ENCODE data around the gene CSGALNACT2. TPM values are rescaled to one million over a fixed set of nuclear protein-coding genes. Genes with fewer than 3 reads are reported as not detected.

Gene CSGALNACT2
- total RNA-seq, 1 experiment from 2014 or later, result 10.0 TPM

GRCh38 chr10:43226851-43227845 lies 88.9 kb downstream of the CSGALNACT2 start:
- no TSS peak for BruUV-seq (replicated peaks)
- Mint-ChIP-seq H3K27ac (ENCODE audit: unreplicated experiment) (no peak overlapping the region), H3K9me3 (ENCODE audit: low read depth, unreplicated experiment) (no peaks in the 10 kb centered on the region), H3K4me3 (ENCODE audit: low read depth, unreplicated experiment) (no peak overlapping the region), H3K36me3 (ENCODE audit: insufficient read depth, unreplicated experiment) (peaks cover 7% of the 10 kb centered on the region), H3K4me1 (ENCODE audit: low read depth, unreplicated experiment) (peaks cover 9% of the 10 kb centered on the region), H3K27me3 (ENCODE audit: unreplicated experiment) (peaks cover 44% of the 10 kb centered on the region)
- CTCF ChIA-PET, result no interaction called here
- no peak for TF ChIP-seq CTCF (IDR thresholded peaks at IDR 0.05; ENCODE audit: unreplicated experiment)
- intact Hi-C loops (cut with micrococcal nuclease; ENCODE audit: unreplicated experiment), result no loop called here
- DNase-seq, result no peak

GRCh38 chr10:43227911-43228782 lies 89.9 kb downstream of the CSGALNACT2 start:
- TF ChIP-seq CTCF (IDR thresholded peaks at IDR 0.05; ENCODE audit: unreplicated experiment), result no peak
- H3K4me3 Mint-ChIP-seq (ENCODE audit: low read depth, unreplicated experiment), result no peak overlapping the region
- H3K9me3 Mint-ChIP-seq (ENCODE audit: low read depth, unreplicated experiment), result no peaks in the 10 kb centered on the region

GRCh38 chr10:43228783-43229207 lies 90.5 kb downstream of the CSGALNACT2 start:
- no peak for TF ChIP-seq CTCF (IDR thresholded peaks at IDR 0.05; ENCODE audit: unreplicated experiment)
- no peak for DNase-seq
- Mint-ChIP-seq H3K27ac (ENCODE audit: unreplicated experiment) (no peak overlapping the region), H3K36me3 (ENCODE audit: insufficient read depth, unreplicated experiment) (peaks cover 7% of the 10 kb centered on the region), H3K9me3 (ENCODE audit: low read depth, unreplicated experiment) (no peaks in the 10 kb centered on the region), H3K4me1 (ENCODE audit: low read depth, unreplicated experiment) (peaks cover 9% of the 10 kb centered on the region), H3K27me3 (ENCODE audit: unreplicated experiment) (peaks cover 60% of the 10 kb centered on the region), H3K4me3 (ENCODE audit: low read depth, unreplicated experiment) (peak overlapping the region; percentile 77)
- CTCF ChIA-PET, result interaction anchor here (0.9 kb wide), 1 partner anchor 180 kb away, joined by 5 read pairs; no protein-coding TSS in a partner anchor
- intact Hi-C loops (cut with micrococcal nuclease; ENCODE audit: unreplicated experiment), result no loop called here
- BruUV-seq (replicated peaks), result no TSS peak

More at GRCh38 chr10:43227911-43228782, 89.9 kb downstream of the CSGALNACT2 start:
- no peak overlapping the region for H3K27ac Mint-ChIP-seq (ENCODE audit: unreplicated experiment)
- DNase-seq, result no peak
- intact Hi-C loops (cut with micrococcal nuclease; ENCODE audit: unreplicated experiment), result no loop called here
- peaks cover 54% of the 10 kb centered on the region for H3K27me3 Mint-ChIP-seq (ENCODE audit: unreplicated experiment)
- peaks cover 9% of the 10 kb centered on the region for H3K4me1 Mint-ChIP-seq (ENCODE audit: low read depth, unreplicated experiment)
- CTCF ChIA-PET, result interaction anchor here (0.9 kb wide), 1 partner anchor 180 kb away, joined by 5 read pairs; no protein-coding TSS in a partner anchor
- peaks cover 7% of the 10 kb centered on the region for H3K36me3 Mint-ChIP-seq (ENCODE audit: insufficient read depth, unreplicated experiment)
- BruUV-seq (replicated peaks), result no TSS peak
